ENCODE data around the gene PSME3. TPM values are rescaled to one million over a fixed set of nuclear protein-coding genes. Genes with fewer than 3 reads are reported as not detected.

Gene PSME3
- total RNA-seq, 1 donor from 2014 or later: 71.2 TPM

GRCh38 chr17:42891539-42892152 is 58.4 kb downstream of the PSME3 start:
- peak; percentile 97 for ATAC-seq
- peak; percentile 82 for DNase-seq
- intact Hi-C loops (cut with micrococcal nuclease): no loop called here

GRCh38 chr17:42893359-42893758 is 60.2 kb downstream of the PSME3 start:
- intact Hi-C loops (cut with micrococcal nuclease): no loop called here
- ATAC-seq (no peak), DNase-seq (no peak)

Small RNAs within 50 kb of the gene (microRNA-seq; reads per million reads assigned to microRNA genes)
- not detected for gene MIR6781 (ENCODE audit: borderline number of aligned reads)

Other genes starting within 250 kb of the PSME3 start
- gene RETREG3, start 224.0 kb upstream of the PSME3 start, total RNA-seq: 25.7 TPM
- gene TUBG1, start 223.7 kb upstream of the PSME3 start, total RNA-seq: 46.0 TPM
- gene TUBG2, start 174.1 kb upstream of the PSME3 start, total RNA-seq: 17.1 TPM
- 35.7 TPM for gene PLEKHH3, start 156.4 kb upstream of the PSME3 start, total RNA-seq
- gene CCR10, start 151.6 kb upstream of the PSME3 start, total RNA-seq: 1.7 TPM
- gene CNTNAP1, start 150.9 kb upstream of the PSME3 start, total RNA-seq: 7.0 TPM
- gene EZH1, start 88.4 kb upstream of the PSME3 start, total RNA-seq: 49.6 TPM
- 39.3 TPM for gene RAMP2, start 72.2 kb upstream of the PSME3 start, total RNA-seq
- gene VPS25, start 59.9 kb upstream of the PSME3 start, total RNA-seq: 29.6 TPM
- gene WNK4, start 52.8 kb upstream of the PSME3 start, total RNA-seq: not detected
- 70.4 TPM for gene COA3, start 34.7 kb upstream of the PSME3 start, total RNA-seq
- gene CNTD1, start 34.5 kb upstream of the PSME3 start, total RNA-seq: 0.10 TPM
- gene BECN1, start 9.1 kb upstream of the PSME3 start, total RNA-seq: 76.8 TPM
- gene AOC2, start 11.2 kb downstream of the PSME3 start, total RNA-seq: 0.40 TPM
- 6.1 TPM for gene AOC3, start 17.8 kb downstream of the PSME3 start, total RNA-seq
- gene G6PC1, start 67.4 kb downstream of the PSME3 start, total RNA-seq: not detected
- gene AARSD1, start 131.1 kb downstream of the PSME3 start, total RNA-seq: 31.5 TPM
- gene PTGES3L, start 146.7 kb downstream of the PSME3 start, total RNA-seq: 50.7 TPM
- 12.7 TPM for gene RUNDC1, start 147.2 kb downstream of the PSME3 start, total RNA-seq
- 694 TPM for gene RPL27, start 165.0 kb downstream of the PSME3 start, total RNA-seq
- 13.2 TPM for gene IFI35, start 173.4 kb downstream of the PSME3 start, total RNA-seq
- gene VAT1, start 189.0 kb downstream of the PSME3 start, total RNA-seq: 77.0 TPM
- 0.82 TPM for gene RND2, start 191.8 kb downstream of the PSME3 start, total RNA-seq